Tibial artery (tissue), 4 donors: ENCODE measurements around the gene AXIN2.
"Not testable (repeated sequence)": the region's sequence is repeated elsewhere in the genome, so short reads cannot be mapped to it uniquely, and the experiment has no call there.

Experiments used
- DNase-seq, 2 donors: peaks; one replicate each; pipeline ENCODE4 v3.0.0-alpha.2; 2019
- H3K27ac ChIP-seq, 2 donors: fragments of 200-600 bp; sonication (generic) in 1 of 2; 1 replicate in 1 of 2; 2 replicates in 1 of 2; pipeline ENCODE4 v1.5.1; 2018 to 2019; ENCODE audit warnings: mild to moderate bottlenecking in 1 of 2
- H3K27me3 ChIP-seq, 2 donors: fragments of 200-600 bp; sonication (generic) in 1 of 2; one replicate each; pipeline versions ENCODE4 v1.5.1 to v1.6.0; 2016 to 2019
- H3K36me3 ChIP-seq, 3 donors: fragments of 200-600 bp; sonication (generic) in 2 of 3; one replicate each; pipeline ENCODE4 v1.5.1; 2016 to 2019; ENCODE audit warnings: mild to moderate bottlenecking in 2 of 3
- H3K4me1 ChIP-seq, 4 donors: fragments of 200-600 bp; sonication (generic) in 2 of 4; 1 replicate in 3 of 4; 2 replicates in 1 of 4; pipeline ENCODE4 v1.5.1; 2016 to 2019
- H3K4me3 ChIP-seq, 2 donors: fragments of 200-600 bp; sonication (generic) in 1 of 2; 1 replicate in 1 of 2; 2 replicates in 1 of 2; pipeline ENCODE4 v1.5.1; 2018 to 2019; ENCODE audit warnings: mild to moderate bottlenecking in 2 of 2
- H3K9me3 ChIP-seq, 3 donors: fragments of 200-600 bp; sonication (generic) in 1 of 3; one replicate each; pipeline ENCODE4 v1.5.1; 2016 to 2019
- intact Hi-C: fragments of 100-400 bp; cut with DNase I; formaldehyde crosslinking; loops from one replicate; pipeline ENCODE4 v1.15.0; 2023; ENCODE audit warnings: low total_unique reads
- TF ChIP-seq, protein P1 (sequence below), 2 experiments: fragments of 200-600 bp in 1 of 2; fragments of 450-650 bp in 1 of 2; IDR thresholded peaks; one replicate each; pipeline ENCODE4 v1.5.1; 2017 to 2019; ENCODE audit warnings: antibody characterized with exemption in 2 of 2, mild to moderate bottlenecking in 1 of 2, moderate library complexity in 1 of 2

The AXIN2 gene

GRCh38 chr17:65527857-65528591 lies 33.4 kb downstream of the AXIN2 start:
- Histone ChIP-seq H3K4me1 (peaks cover 0 to 27% (median 16%) of the 10 kb centered on the region in 4 donors), H3K9me3 (no peaks in the 10 kb centered on the region), H3K36me3 (peaks cover 3 to 29% (median 17%) of the 10 kb centered on the region in 3 donors), H3K27me3 (no peaks in the 10 kb centered on the region), H3K27ac (no peak overlapping the region), H3K4me3 (no peak overlapping the region)
- TF ChIP-seq, protein P1, sequence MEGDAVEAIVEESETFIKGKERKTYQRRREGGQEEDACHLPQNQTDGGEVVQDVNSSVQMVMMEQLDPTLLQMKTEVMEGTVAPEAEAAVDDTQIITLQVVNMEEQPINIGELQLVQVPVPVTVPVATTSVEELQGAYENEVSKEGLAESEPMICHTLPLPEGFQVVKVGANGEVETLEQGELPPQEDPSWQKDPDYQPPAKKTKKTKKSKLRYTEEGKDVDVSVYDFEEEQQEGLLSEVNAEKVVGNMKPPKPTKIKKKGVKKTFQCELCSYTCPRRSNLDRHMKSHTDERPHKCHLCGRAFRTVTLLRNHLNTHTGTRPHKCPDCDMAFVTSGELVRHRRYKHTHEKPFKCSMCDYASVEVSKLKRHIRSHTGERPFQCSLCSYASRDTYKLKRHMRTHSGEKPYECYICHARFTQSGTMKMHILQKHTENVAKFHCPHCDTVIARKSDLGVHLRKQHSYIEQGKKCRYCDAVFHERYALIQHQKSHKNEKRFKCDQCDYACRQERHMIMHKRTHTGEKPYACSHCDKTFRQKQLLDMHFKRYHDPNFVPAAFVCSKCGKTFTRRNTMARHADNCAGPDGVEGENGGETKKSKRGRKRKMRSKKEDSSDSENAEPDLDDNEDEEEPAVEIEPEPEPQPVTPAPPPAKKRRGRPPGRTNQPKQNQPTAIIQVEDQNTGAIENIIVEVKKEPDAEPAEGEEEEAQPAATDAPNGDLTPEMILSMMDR (IDR thresholded peaks at IDR 0.05) = no peak
- DNase-seq = peak in 1 of 2 donors; percentile 62
- intact Hi-C loops = no loop called here

GRCh38 chr17:65527381-65527780 lies 34.1 kb downstream of the AXIN2 start:
- H3K27ac ChIP-seq = no peak overlapping the region
- intact Hi-C loops = no loop called here
- H3K4me1 ChIP-seq = peaks cover 0 to 21% (median 15%) of the 10 kb centered on the region in 4 donors
- TF ChIP-seq, protein P1 (IDR thresholded peaks at IDR 0.05) = no peak
- DNase-seq = peak in 1 of 2 donors; percentile 47
- no peak overlapping the region for H3K4me3 ChIP-seq
- H3K9me3 ChIP-seq = no peaks in the 10 kb centered on the region
- no peaks in the 10 kb centered on the region for H3K27me3 ChIP-seq
- H3K36me3 ChIP-seq = peaks cover 0 to 23% (median 15%) of the 10 kb centered on the region in 3 donors

- H3K27me3 ChIP-seq, H3K9me3 ChIP-seq, H3K4me3 ChIP-seq, intact Hi-C loops, H3K27ac ChIP-seq: not testable (repeated sequence)
- Histone ChIP-seq H3K4me1 (peaks cover 0 to 16% (median 10%) of the 10 kb centered on the region in 4 donors), H3K36me3 (peaks cover 0 to 23% (median 15%) of the 10 kb centered on the region in 3 donors)
- peak in 1 of 2 donors; percentile 33 for DNase-seq
These were observed 34.6 kb downstream of the AXIN2 start for GRCh38 chr17:65526854-65527253.

DNA sequence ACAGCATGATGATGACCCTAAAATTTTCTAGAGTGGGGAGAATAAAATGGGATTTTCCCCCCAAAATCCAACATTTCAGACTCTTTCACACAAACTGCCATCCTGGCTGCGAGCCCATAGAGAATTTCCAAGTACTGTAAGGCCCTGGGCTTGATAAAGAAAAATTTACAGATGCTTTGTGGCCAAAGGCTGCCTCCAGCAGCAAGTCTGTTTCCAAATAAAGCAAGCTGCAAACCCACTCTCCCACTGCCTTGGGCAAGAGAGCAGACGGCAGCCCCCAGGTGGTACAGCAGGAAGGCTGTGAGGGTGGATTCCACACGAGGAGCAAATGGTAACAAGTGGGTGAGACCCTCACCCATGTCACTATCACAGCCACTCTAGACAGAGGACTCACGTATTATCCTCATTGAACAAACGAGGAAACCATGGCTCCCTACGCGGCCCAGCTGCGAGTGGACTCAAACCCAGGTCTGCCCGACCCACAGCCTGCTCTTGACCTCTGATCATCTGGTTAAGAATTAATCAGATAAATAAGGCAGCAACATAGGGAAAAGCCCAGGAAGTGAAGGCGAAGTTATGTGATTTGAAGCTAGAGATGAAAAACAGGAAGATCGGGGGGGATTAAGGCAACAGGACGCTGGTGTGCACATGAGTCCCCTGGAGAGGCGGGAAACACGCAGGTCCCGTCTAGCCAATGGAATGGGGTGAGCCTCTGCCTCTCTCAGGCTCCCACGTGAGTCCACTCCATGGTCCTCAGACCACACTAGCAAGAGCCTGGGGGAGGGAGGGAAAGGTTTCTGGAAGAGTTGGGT lies 37.4 kb downstream of the AXIN2 start:
- H3K27ac ChIP-seq = no peak overlapping the region
- intact Hi-C loops = no loop called here

DNA sequence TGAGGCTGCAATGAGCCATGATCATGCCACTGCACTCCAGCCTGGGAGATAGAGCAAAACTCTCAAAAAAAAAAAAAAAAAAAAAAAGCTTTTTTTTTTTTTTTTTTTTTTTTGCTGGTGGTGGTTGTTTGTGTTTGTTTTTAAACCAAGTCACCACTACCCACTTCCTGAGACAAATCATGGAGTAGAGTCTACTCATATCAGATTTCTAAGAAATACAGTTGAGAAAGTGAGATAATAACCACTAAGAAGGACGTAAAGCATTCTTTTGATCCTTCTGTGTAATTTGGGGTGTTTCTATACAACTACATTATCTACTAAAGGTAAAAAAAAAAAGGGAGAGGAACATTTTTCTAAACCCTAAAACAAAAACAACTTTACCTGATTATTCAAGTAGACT lies 38.0 kb downstream of the AXIN2 start:
- intact Hi-C loops = no loop called here
- TF ChIP-seq, protein P1 (IDR thresholded peaks at IDR 0.05) = no peak
- Histone ChIP-seq H3K27me3 (no peaks in the 10 kb centered on the region), H3K36me3 (peaks cover 0 to 7% (median 0%) of the 10 kb centered on the region in 3 donors), H3K4me3 (no peak overlapping the region), H3K4me1 (no peaks in the 10 kb centered on the region), H3K9me3 (no peaks in the 10 kb centered on the region), H3K27ac (no peak overlapping the region)
- no peak for DNase-seq

More for the DNA sequence above, 37.4 kb downstream of the AXIN2 start:
- peak in 1 of 2 donors; percentile 34 for DNase-seq
- Histone ChIP-seq H3K36me3 (peaks cover 0 to 13% (median 6%) of the 10 kb centered on the region in 3 donors), H3K27me3 (no peaks in the 10 kb centered on the region), H3K4me3 (no peak overlapping the region), H3K9me3 (no peaks in the 10 kb centered on the region), H3K4me1 (no peaks in the 10 kb centered on the region)
- TF ChIP-seq, protein P1 (IDR thresholded peaks at IDR 0.05) = no peak
